Suppressor macrophage treated with lipopolysaccharide for 4 hours (primary cell): ENCODE data around the gene ITPR2.
A peak's percentile ranks its signal among the peaks of the same experiment; 100 is the strongest.
"Not testable (repeated sequence)": the region's sequence is repeated elsewhere in the genome, so short reads cannot be mapped to it uniquely, and the experiment has no call there.

ENCODE experiments used
- DNase-seq: peaks from one replicate; pipeline ENCODE4 v3.0.0-alpha.2; 2020

Gene ITPR2

DNA sequence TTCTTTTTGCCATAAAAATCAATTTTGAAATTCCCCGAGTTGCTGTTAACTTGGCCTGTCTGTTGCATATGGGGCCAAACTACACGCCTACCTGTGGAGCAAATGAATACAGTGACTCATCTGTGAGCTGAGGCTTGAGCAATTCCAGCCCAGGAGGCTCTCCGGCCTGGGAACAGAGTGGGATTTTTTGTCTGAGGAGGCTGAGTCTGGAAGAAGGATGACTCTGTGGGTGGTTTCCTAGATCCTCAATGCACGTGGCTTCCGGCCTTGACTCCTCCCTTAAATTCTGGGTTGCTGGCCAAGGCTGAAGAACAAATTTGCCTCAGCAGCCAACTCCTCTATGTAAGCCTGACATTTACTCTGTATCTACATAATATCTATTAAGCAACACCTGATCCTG lies 513.5 kb downstream of the ITPR2 start:
- DNase-seq = peak; percentile 26

DNA sequence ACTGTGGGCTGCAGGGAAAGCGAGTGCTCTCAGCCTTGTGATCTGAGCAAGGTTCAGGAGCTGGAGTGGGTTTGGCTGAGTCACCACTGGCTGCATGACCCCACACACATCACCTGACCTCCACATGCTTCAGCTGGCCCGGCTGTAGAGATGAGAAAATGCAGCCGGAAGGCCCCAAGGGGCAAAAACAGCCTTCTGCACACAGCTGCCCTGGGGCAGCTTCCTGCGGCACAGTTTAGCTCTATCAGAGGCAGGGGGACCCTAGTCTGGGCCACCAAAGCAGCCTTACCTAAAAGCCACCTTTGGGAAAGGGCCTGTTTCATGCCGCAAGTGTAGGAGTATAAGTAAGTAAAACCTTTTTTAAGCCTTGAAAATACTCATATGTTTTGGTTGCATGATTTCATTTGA lies 514.3 kb downstream of the ITPR2 start:
- DNase-seq = peak; percentile 65

DNA sequence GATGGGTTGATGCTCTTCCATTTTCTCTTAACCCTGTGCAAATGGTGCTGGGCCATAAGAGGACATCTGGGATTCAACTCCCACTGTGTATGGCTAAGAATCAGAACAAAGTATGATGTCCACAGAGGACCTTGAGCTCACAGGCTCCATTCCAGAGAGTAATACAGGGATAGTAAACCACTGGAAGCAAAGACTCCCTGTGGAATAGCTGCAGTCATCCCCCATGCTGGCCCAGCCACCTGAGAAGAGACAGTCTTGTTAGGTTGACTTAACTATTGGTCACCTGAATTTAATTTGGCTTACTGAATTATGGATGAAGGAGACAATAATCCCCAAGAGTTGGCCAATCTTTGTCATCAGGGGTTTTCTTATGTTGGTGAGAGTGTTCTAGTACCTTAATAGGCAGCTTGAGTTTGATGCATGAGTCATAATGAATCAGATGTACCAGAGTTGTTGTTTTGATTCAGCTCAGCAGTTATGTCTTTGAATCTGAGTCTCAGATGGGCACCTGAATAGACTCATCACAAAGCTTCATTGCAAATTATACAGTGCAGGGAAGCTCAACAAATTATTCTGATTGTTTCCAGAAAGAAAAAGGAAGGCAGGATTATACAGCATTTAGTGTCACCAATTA lies 514.9 kb downstream of the ITPR2 start:
- peak; percentile 49 for DNase-seq

DNA sequence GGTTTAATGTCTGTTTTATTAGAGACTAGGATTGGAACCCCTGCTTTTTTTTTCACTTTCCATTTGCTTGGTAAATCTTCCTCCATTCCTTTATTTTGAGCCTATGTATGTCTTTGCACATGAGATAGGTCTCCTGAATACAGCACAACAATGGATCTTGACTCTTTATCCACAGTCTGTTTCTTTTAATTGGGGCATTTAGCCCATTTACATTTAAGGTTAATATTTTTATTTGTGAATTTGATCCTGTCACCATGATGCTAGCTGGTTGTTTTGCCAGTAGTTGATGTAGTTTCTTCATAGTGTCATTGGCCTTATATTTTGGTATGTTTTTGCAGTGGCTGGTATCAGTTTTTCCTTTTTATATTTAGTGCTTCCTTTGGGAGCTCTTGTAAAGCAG lies 518.9 kb downstream of the ITPR2 start:
- DNase-seq = not testable (repeated sequence)

GRCh38 chr12:26310489-26310888 lies 522.5 kb downstream of the ITPR2 start:
- not testable (repeated sequence) for DNase-seq

DNA sequence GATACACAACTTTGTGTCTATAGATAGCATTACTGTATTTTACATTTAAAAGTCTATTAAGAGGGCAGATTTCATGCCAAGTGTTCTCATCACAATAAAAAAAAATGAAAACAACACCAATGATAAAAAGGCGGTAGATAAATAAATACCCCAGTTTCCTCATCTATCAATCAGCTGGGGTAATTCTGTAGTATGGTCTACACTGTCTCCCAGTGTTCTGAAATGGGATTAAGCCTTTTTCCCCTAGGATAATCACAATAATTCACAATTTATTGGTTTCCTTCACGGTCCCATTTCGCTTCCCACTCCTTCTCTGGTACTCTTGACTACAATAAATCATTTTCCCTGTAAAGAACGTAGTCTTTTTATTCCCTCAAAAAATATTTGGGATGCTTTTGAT lies 523.4 kb downstream of the ITPR2 start:
- no peak for DNase-seq

GRCh38 chr12:26304273-26304672 lies 528.7 kb downstream of the ITPR2 start:
- DNase-seq = no peak

DNA sequence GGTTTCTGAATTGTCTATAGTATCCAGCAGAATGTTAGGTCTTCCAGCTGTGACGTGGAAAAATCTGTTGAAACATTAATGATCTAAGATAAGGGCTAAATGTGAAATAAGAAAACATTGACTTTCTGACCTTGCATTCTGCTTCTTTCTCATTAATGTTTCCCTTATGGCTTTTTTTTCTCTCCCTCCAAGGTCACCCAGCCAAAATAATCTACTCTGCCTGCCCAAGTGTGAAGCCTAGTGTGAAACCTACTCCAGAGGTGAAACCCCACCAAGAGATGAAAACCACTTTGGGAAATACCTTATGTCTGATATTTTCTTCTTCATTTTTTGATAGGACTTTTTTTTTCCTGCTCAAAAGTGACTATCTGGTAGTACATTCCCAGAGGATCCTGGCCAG lies 529.6 kb downstream of the ITPR2 start:
- no peak for DNase-seq

DNA sequence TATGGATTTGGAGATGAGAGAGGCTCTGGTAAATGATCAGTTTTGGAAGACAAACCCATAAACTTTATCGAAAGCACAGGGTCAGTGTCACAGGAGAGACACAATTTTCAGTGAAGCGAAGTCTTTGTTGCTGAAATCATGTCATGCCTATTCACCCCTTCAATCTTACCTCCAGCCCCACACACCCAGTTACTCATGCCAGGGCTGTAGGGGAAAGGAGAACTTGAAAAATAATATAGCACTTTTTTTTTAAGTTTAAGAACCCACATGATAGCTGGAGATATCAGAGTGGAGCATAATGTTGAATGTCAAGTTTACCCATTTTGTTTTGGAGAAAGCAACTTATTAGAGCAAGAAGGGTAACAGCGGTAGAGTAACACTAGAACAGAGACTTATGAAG lies 530.2 kb downstream of the ITPR2 start:
- DNase-seq = no peak

- DNase-seq = no peak
These were observed 533.2 kb downstream of the ITPR2 start for GRCh38 chr12:26299751-26300150.

- peak; percentile 93 for DNase-seq
These were observed 534.0 kb downstream of the ITPR2 start for GRCh38 chr12:26298785-26299621.

- no peak for DNase-seq
These were observed 535.5 kb downstream of the ITPR2 start for GRCh38 chr12:26297396-26298070.

GRCh38 chr12:26295001-26295400 lies 538.0 kb downstream of the ITPR2 start:
- no peak for DNase-seq

DNA sequence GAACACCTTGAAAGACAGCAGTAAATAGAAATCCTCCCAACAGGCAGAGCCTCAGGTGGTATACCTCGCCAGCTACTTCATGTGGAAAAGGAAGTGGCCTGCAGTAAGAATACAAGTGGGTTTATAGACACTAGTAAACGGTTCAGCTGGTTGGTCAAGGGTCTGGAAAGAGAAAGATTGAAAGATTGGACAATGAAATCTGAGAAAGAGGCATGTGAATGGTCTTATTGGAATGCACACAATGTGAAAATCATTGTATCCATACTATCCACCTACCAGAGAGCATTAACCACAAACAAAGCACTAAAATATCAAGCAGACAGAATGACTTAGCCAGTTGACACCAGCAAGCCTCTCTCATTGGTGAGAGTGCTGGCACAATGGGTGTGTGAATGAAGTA lies 539.4 kb downstream of the ITPR2 start:
- no peak for DNase-seq

- no peak for DNase-seq
These were observed 540.4 kb downstream of the ITPR2 start for GRCh38 chr12:26292596-26292995.

GRCh38 chr12:26290565-26290964 lies 542.4 kb downstream of the ITPR2 start:
- DNase-seq = no peak

- DNase-seq = no peak
These were observed 545.2 kb downstream of the ITPR2 start for GRCh38 chr12:26287671-26288381.
